Measurements from ENCODE around the gene MRPS34.

MRPS34 gene

DNA sequence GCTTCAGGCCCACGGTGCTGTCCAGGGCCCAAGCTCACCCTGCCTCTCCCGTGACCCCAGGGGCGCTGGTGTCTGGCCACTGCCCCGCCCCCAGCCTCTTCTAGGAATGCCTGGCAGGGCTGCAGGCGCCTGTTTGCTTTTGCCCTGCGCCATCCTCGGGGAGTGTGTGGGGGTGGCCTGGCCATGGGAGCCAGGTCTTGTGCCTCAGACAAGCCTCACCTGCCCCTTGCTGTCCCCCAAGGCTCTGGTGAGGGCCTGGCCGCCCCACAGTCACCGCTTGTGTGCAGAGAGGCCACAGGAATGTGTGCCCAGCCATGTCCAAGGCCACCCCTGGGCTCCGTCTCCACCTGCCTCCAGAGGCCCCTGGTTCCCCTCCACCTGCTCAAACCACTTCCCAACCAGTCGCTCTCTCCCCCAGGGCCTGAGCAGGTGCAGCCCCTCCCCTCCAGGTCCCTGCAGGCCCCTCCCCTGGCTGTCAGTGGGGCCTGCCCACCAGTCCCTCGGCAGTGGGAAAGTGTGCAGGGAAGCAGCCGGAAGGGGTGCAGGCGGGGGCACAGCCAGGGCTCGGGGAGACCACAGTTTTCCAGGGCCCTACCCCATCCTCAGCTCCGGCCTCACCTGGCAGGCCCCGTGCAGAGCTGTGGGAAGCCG is 21.4 kb upstream of the MRPS34 start:
- no peak for DNase-seq

DNA sequence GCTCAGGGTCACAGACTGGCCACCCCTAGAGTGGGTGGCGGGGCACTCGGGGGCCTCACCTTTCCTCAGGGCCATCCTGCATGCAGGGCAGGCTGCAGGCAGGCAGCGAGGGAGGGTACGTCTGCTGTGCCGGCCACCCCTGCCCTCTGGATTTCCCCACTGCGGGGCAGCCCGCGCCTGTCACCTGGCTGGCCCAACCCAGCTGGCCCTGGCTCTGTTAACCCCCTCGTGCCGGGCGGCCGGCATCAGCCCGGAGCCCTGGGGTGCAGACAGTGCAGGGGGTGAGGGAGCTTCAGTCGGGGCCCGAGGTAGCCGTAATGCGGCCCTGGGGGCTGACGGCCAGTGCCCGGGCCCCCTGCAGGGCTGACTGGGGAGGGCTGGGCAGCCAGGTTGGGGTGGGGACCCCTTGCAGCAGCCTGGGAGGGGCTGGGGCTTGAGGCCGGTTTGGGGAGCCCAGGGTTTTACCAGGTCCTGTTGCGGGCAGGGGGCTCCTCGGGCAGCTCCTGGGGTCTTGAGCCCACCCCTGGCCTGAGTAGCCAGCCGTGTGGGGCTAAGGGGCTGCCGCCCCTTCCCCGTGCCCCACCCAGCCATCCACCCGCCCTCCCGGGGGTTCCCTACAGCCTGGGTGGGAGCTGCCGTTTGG is 20.8 kb upstream of the MRPS34 start, which contains the start of gene IGFALS:
Gene IGFALS, minus strand, starts transcription at position 128 of the 643 bp plus-strand sequence. Its CDS starts 53 bp downstream, at position 75.
- DNase-seq: no peak

DNA sequence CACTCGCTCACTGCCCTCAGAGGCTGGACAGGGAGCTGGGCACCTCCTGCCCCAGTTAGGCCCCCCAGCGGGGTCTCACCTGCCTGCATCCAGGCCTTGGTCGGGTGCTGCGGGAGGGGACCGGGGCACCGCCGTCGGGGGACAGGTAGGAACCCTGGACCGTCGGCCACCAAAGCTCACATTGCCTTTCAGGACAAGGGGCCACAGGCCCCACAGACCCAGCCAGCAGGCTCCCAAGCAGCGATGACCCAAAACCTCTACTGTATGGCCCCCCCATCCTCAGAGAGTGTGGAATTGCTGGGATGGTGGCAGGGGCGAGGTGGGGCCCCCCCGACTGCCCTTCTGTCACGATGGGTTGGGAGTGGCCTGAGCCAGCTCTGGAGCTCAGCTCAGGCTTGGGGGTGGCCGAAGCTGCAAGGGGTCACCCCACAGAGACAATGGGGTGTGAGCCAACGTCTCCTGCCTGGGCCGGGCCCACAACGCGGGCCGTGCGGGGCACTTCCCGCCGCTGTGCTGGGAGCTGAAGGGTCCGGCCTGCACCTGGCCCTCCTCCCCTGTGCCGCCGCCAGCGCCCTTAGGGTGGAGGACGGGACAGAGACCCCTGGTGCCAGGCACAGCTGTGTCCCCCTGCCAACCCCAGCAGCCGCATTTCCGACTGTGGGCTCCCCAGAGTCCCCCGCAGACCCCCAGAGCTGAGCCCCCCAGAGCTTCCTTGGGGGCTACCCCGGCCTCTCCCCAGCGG is 20.1 kb upstream of the MRPS34 start:
- DNase-seq: no peak

DNA sequence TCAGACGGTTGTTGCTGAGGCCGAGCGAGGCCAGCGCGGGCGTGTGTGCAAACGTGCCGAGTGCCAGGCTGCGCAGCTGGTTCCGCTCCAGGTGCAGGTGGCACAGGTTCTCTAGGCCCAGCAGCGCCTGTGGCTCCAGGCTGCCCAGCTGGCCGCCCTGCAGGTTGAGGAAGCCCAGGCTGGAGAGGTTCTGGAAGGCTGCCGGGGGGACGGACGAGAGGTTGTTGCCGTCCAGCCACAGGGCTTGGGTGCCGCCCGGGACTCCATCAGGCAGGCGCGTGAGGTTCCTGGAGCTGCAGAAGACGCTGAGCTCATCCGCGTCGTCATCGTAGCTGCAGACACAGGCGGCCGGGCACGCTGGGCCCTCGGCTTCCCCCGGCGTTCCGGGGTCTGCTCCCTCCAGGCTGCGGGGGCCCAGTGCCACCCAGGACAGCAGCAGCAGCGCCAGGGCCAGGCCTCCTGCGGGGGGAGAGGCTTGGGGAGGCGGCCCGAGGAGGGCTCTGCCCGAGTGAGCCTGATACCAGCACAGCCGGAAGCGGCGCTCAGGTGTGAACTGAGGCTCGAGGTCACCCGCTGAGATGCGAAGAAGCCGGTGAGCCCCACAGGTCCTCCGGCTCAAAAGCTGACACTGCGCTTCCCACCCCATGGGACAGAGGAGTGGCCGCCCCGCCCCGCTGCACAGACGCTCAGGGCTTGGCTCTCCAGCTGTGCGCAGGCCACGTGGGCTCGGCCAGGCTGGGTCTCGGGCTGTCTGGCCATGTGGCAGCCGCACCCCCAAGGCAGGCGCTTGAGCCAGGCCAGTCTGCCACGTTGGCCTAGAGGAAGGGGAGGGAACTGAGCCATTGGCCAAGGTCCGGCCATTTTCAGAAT is 19.2 kb upstream of the MRPS34 start:
- DNase-seq: no peak

DNA sequence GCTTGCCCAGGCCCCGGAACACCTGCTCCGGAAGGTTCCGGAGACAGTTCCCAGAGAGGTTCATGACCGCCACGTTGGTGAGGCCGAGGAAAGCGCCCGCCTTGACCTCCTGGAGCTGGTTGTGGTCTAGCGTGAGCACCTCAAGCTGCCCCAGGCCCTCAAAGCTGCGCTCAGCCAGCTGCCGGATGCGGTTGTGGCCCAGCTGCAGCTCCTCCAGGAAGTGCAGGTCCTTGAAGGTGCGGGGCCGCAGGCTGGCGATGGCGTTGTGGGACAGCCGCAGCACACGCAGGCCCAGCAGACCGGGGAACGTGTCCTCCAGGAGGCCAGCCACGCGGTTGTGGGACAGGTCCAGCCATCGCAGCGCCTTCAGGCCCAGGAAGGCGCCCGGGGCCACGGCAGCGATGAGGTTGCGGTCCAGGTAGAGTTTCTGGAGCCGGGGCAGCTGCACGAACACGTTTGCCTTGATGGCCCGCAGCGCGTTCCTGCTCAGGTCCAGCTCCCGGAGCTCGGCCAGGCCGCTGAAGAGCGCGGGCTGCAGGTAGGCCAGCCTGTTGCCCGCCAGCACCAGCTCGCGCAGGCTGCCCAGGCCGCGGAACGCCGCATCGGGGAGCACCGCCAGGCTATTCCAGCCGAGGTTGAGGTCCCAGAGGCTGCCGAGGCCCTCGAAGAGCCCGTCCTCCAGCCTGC is 18.5 kb upstream of the MRPS34 start:
- no peak for DNase-seq

DNA sequence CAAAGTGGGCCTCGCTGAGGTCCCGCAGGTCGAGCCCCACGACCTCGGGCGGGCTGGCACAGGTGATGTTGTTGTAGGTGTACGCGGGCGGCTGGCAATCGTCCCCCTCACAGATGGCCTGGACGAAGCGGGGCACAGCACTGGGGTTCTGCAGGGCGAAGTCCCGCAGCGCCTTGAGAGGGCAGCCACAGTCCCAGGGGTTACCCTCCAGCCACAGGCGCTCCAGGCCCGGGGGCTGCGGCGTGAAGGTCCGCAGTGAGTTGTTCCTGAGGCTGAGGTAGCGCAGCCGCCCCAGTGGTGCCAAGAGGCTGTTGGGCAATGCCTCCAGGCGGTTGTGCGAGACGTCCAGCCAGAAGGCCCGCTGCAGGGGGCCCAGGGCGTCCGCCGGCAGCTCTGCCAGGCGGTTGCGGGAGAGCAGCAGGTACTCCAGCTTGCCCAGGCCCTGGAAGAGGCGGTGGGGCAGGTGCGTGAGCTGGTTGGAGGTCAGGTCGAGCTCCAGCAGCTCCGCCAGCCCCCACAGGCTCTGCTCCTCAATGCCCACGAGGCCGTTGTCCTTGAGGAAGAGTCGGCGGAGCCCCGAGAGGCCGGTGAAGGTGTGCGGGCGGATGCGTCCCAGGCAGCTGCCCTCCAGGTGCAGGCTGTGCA is 17.8 kb upstream of the MRPS34 start:
- no peak for DNase-seq

DNA sequence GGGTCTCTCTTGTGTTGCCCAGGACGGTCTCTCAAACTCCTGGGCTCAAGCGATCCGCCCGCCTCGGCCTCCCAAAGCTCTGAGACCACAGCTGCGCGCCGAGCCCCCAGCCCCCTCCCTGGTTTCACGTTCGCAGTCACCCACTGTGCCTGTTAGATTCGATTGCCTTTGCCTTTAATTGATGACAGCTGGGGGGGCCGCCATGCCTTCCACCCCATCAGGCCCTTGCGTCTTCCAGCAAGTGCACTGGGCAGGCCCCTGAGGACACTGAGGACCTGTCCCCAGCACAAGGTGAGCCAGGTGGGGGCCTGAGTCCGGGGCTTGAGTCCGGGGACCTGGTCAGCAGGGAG is 17.3 kb upstream of the MRPS34 start:
- DNase-seq: no peak

DNA sequence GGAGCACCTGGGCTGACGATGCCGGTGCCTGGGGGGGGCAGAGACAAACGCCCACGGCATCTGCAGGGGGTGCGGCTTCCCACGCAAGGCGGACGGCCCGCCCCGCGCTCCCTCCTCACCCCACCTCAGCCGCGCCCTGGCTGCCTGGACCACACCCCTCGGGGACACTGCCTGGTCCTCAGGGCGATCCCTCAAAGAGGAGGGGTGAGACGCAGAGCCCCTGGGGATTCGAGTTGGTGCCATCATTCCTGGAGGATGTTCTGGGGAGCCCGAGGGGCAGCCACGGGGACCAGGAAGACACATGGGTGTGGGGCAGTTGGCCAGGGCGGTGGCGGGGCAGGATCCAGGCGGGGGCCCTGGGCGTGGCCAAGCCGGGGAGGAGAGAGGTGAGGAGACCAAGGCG is 16.7 kb upstream of the MRPS34 start:
- DNase-seq: no peak

DNA sequence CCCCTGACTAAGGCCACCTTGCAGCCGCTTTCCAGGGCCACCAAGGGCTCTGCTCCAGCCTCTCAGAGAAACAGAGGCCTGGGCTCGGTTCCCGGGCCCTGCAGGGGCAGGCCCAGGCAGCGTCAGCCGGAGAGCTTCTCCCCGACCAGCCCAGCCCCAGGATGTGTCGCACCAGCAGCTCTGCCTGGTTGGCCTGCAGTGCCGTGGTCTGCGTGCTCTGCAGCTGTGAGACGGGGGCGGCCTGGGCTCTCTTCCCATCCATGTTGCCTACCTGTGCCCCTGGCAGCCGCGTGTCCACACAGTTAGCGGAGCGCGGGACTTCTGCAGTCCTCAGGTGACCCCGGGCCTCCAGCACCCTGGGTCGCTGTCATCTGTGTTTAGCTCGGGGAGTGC is 15.8 kb upstream of the MRPS34 start:
- no peak for DNase-seq

DNA sequence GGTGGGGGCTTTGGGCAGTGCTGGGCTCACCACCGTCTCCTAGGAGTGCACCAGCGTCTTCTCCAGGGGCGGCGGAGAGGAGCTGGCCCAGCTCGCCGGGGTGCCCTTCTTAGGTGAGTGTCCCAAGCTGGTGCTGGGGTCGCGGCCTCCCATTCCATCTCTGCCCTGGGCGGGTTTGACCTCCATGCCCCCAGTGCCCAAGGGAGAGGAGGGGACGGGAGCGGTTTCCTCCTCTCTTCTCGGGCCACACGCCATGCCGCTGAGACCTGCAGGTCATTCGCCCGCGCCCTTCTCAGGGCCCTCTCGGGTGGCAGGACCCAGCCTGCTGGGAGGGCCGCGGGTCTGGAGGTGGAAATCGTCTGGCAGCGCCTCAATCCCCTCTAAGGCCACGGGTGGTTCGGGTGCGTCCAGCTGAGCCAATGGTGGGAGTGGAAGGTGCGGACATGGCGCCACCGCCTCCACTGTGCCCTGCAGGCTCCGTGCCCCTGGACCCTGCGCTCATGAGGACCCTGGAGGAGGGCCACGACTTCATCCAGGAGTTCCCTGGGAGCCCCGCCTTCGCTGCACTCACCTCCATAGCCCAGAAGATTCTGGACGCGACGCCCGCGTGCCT is 15.3 kb upstream of the MRPS34 start:
- DNase-seq: no peak

DNA sequence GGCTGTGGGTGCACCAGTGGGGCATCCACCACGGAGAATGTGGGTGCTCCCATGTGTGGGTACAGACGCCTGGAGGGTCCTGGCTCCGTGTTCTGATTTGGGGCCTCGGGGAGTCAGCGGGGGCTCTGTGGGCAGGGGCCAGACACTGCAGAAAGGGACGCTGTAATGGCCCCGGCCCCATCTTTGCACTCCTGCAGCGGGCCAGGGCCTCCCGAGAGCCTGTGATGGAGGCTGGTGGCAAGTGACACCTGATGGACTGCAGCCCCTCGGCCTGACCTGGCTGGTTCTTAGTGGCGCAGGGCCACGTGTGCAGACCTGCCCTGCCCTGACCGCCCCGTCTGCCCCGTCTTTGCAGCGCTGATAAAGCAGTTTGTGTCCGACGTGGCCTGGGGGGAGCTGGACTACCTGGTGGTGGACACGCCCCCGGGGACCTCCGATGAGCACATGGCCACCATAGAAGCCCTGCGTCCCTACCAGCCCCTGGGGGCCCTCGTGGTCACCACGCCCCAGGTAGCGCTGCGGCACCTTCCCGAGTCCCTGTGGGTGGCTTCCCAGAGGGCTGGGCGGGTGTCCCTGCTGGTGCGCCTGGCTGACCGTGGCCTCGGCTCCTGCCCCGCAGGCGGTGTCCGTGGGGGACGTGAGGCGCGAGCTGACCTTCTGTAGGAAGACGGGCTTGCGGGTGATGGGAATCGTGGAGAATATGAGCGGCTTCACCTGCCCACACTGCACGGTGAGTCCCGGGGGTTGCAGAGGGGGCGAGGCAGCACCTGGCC is 14.6 kb upstream of the MRPS34 start:
- DNase-seq: no peak

DNA sequence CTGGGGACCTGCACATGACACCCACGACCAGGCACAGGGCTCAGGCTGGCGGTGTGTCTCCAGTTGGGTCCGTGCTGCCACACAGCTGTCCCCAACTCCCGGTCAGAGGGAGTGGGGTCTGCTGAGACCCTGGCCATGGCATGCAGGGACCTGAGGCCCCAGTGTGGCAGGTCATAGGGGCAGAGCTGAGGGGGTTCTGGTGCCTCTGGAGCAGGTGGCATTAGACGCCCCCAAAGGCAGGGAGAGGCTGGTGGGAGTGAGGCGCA is 14.1 kb upstream of the MRPS34 start:
- DNase-seq: no peak

DNA sequence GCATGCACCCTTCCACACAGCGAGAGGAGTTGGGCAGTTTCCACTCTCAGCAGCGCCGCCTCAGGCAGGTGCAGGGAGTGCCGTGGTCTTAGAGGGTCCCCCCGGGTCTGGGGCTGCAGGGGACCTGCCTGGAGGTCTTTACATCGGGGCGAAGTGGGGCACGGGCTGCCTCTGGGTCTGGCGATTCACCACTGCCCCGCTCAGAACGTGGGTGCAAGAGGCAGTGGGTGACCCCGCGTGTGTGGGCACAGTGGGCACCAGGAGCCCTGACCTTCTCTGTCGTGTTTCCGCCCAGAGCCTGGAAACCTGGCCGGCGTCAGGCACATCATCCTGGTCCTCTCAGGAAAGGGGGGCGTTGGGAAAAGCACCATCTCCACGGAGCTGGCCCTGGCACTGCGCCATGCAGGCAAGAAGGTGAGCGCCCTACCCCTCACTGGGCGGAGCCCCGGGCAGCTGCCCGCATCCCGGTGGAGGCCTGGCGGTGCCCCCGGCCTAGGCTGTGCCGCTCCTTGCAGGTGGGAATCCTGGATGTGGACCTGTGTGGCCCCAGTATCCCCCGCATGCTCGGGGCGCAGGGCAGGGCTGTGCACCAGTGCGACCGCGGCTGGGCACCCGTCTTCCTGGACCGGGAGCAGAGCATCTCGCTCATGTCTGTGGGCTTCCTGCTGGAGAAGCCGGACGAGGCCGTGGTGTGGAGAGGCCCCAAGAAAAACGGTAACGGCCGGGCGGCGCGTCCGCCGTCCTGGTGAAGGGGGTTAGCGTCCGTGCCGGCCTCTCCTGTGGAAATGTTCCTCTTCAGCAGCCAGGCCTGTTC is 13.5 kb upstream of the MRPS34 start:
- no peak for DNase-seq

DNA sequence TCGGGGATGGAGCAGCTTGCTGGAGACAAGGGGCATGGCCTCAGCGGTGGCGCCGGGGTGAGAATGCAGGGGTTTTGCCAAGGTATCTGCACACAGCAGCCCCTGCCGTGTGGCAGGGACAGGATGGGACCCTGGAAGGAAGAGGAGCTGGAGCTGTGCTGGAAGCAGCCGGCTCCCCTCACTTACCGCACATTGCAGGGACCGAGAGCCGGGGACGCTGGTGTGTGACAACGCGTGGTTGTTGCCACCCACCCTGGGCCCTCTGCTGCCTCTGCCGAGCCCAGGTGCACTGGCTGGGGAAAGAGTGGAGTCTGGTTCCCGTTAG is 12.9 kb upstream of the MRPS34 start:
- DNase-seq: no peak

DNA sequence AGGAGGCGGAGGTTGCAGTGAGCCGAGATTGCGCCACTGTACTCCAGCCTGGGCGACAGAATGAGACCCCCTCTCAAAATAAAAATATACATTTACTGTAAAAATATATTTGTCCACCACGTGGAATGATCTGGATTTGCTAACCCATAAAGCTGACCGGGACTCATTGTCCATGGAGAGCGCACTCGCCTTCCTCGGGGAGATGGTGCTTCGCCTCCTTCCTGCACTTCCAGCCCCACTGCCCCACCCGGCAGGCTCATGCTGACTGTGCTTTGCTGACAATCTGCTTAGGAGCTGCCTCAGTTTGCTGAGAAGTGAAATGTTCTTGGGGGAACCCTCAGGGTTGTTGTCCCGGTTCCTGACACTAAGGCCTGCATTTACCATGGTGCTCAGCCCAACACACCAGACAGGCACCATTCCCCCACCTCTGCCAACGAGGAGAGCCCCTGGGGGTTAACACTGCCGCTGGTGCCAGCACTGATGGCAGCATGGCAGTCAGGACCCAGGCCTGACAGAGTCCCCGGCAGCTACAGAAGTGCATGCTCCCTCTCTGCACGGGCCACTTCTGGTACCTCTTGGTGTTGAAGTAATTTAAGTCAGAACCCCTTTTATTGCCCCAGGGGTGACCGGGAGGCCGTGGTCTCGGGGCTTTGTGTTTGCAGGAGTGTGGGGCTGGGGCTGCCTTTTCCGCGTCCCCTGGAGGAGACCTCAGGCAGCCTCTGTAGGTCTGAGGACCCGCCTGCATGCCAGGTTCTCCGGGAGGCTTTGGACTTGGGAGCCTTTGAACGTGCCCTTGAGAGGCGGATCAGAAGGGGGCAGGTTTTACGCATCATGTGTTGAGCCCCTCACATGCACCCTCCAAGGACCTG is 12.3 kb upstream of the MRPS34 start:
- DNase-seq: no peak

DNA sequence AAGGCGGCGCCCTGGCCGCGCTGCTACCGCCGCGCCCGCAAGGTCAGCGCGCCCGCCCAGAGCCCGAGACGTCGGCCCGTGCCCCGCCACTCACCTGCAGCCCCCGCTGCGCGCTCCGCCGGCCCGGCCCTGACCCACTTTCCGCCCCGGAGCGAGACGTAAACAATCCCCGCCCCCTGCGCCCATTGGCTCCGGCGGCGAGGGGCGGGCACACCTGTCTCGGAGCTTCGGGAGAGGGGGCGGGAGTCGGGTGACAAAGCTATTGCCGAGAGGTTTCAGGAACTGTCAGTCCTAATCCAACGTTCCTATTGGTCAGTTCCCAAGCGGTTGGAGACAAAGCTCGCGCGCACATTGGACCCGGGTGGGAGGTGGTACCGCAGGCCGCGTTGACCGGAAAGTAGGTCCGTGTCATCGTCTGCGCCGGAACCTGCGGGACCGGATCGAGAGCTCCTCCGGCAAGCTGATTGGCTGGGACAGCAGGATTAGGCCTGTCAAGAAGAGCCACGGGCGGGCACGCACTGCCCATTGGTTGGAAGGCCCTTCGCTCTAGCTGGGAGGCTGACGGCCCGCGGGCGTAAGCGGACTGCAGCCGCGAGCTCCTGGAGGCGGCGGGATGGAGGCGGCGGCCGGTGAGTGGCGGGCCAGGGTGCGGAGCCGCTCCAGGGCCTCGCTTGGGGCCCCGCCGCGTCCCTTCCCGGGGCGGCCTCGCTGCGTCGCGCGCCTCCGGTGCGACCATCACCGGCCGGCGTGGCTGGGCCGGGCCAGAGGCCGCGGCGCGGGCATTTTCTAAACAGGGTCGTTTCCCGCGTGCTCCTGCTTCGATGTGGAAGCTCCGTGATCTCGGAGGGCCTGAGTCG is 9.7 kb upstream of the MRPS34 start, which contains the start of the genes NUBP2 and SPSB3:
Gene NUBP2, plus strand, starts transcription at position 553 of the 857 bp plus-strand sequence. Its CDS starts 61 bp downstream, at position 614.
Gene SPSB3, minus strand, starts transcription at position 164 of the 857 bp plus-strand sequence. CDS start 1,088 bp downstream, outside the sequence.
- DNase-seq: peak; percentile 95

DNA sequence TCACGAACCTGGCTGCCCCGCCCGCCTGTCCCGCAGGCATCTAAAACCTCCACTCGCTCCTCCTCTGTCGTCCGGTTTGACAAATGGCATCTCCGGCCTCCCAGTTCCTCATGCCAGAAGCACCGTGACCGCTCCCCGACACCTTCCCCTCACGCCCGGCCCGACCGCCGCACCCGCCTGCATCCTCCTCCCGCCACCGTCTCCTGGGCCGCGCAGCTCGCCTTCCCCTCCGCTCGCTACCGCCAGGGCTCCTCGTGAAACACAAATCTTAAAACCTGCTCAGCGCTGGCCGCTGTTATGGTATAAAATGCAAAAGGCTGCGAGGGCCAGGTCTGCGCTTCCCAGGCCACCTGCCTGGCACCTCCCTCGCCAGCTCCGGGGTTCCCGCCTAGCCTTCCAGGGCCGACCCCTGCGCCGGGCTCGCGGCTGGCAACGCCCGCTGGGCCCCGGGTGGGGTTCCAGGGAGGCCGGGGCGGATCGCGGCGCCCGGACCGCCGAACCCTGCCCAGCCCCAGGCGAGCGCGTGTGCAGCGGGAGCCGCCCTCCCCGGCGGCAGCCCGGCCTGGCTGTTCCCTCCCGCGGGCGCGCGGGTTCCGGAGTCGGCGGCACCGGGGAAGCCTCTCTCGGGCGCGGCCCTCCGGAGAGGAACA is 8.9 kb upstream of the MRPS34 start:
- DNase-seq: no peak

DNA sequence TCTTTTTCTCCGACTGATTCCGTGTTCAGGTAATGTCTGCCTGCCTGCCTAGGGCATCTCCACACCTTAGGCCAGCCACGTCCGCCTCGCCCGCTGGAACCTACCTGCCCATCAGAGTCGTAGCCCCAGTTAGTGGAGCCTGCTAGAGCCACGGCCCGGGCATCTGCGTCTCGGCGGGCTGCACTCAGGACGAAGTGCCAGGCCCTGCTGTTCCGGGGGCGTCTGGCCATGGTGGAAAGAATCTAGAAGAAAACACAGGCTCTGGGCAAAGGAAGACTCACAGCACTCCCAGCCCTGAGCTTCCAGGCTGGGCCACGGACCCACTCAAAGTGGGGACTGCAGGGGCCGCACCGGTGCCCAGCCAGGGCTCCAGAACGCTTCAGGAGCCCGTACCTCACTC is 8.3 kb upstream of the MRPS34 start:
- DNase-seq: no peak
